Glomerular visceral epithelial cell (primary cell): ENCODE results near the gene TRPM5.
A peak's percentile ranks its signal among the peaks of the same experiment; 100 is the strongest.

Experiments used
- DNase-seq: peaks from one replicate; pipeline ENCODE4 v3.0.0-alpha.2; 2016; ENCODE audit errors: extremely low spot score

The TRPM5 gene

DNA sequence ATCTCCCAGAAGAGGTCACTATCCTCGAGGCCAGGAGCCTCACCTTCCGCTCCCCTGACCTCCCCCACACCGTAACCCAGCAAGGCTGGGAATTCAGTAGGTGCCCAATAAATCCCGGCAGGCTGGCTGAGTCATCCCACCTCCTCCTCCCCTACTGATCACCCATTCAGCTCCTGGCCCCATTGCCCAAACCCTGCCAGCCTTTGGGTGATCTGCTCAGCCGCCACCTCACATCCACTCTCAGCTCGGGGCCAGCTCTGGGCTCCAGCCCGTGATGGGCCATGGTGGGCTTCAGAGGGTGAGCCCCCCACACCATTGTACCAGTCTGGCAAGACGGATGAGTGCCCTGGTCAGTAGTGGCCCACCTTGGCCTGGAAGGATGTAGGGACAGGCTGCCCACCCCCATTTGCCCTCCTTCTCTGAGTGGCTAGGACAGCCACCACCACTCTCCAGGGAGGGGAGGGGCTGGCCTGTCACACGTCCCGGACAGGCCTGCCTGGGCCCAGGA is 8.2 kb downstream of the TRPM5 start:
- no peak for DNase-seq

DNA sequence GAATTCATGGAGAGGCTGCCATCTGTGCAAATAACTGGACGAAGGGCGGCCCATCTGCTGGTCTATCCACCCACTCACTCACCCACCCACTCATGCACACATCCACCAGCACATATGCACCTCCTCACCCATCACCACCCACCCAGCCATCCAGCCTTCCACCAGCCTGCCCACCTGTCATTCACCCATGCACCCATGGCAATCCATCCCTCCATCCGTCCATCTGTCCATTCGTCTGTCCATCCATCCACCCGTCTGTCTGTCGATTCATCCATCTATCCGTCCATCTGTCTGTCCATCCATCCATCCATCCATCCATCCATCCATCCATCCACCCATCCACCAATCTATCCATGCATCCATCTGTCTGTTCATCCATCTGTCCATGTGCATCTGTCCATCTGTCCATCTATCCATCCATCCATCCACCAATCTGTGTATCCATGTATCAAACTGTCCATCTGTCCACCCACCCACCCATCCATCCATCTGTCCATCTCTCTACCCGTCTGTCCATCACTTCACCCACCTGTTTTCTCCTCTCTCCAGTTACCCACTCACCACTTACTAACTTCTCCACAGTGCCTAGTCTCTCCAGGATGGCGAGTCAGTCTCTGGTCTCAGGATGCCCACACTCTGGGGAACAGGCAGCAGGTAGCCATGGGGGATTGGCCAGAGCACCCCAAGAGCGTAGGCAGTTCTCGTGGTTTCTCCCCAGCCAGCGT is 8.9 kb downstream of the TRPM5 start:
- DNase-seq: no peak

DNA sequence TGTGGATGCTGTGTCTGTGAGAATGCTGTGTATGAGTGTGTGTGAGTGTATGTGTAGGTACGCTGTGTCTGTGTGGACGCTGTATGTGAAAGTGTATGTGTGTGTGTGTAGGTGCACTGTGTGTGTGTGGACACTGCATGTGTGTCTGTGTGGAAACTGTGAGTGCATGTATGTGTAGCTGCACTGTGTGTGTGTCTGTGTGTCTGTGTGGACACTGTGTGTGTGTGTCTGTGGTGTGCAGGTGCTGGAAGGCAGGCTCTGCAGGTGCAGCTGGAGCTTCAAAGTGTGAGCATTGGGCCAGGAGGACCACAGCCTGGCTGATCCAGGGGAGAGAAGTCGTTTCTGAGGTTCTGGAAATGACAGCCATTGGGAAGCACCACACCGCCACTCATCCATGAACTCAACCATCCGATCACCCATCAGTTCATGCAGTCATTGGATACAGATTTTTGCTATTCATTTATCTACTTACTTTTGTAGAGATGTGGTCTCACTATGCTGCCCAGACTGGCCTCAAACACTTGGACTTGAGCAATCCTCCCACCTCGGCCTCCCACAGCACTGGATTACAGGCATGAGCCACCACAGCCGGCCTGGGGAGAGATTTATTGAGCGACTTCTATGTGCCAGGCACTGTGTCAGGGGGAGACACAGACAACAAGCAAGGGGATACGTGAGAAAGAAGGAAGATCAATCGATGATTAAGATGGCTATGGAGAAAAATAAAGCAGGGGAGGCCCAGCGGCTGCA is 9.6 kb downstream of the TRPM5 start:
- no peak for DNase-seq

DNA sequence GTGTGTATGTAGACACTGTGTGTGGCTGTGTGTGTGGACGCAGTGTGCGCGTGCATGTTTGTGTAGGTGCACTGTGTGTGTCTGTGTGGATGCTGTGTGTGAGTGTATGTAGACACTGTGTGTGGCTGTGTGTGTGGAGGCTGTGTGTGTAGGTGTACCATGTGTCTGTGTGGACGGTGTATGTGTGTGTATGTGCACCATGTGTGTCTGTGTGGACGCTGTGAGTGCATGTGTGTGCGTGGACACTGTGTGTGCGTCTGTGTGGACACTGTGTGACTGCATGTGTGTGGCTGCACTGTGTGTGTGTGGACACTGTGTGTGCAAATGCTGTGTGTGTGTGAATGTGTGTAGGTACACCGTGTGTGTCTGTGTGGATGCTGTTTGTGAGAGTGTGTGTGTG is 10.3 kb downstream of the TRPM5 start:
- DNase-seq: no peak

DNA sequence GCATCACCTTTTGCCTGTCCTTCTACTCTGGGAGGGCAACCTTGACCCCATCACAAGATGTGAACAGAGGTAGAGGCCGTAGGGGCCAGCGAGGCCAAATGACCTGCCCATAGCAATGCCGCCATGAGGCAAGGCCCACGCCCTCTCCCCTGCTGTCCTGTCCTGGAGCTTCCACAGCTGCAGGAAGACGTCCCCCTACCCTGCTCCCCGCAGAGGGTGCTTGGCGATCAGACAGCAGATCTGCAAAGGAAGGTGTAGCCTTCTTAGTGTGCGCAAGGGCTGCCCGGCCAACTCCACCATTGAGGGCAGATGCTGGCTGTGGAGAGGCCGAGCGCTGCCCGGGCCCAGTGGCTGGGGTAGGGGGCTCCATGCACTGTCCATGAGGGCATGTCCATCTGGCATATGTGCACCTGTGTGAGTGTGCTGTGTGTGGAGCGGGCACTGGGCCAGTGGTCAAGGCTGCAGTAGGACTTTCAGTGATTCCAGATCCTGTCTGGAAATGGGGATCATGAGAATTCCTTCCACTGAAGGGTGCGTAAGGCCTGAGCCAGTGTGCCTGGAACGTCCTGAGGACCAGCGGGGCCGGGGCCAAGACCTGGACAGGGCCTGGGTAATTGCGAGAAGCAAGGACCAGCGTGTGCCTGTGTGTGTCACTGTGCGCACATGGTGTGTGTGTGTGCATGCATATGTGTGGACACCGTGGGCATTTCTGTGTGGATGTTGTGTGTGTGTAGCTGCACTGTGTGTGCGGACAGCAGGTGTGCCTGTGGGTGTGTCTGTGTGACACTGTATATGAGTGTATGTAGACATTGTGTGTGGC is 11.0 kb downstream of the TRPM5 start:
- no peak for DNase-seq

DNA sequence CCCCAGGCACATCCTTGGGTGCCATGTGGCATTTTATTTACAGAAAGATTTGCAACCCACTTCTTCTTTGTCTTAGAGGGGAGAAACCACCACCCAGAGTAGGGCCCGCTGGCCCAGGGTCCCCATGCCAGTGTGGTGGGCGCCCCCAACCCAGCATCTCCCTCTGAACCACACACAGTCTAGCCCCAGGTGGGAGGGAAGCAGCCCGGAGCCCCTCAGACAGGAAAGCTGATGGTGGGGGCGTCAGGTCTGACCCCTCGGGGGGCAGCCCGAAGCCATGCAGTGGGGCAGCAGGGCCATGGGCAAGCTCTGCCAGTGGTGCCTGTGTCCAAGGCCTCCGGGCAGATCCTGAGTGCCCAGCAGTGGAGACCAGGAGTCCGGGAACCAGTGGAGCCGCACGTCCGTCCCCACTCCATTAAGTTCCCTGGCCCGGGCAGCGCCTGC is 11.7 kb downstream of the TRPM5 start:
- no peak for DNase-seq

DNA sequence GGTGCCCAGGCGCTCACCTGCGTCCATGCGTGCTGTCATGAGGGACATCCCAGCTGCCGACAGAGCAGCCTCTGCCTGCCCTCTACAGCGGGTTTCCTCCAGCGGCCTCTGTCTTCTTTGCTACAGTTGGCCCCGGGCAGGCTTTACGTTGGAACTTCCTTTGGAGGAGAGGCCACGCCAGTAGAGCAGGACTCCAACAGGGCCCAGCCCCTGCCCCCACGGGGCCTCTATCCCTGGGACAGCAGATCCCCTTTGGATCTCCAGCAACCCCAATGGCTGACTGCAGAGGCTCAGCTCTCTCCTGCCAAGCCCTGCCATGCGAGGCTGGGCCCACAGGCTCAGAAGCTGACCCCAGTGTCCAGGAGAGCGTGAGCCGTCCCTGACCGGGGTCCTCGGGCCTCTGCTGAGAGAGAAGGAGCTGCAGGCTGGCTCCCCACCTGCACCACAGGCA is 12.1 kb downstream of the TRPM5 start:
- DNase-seq: no peak

DNA sequence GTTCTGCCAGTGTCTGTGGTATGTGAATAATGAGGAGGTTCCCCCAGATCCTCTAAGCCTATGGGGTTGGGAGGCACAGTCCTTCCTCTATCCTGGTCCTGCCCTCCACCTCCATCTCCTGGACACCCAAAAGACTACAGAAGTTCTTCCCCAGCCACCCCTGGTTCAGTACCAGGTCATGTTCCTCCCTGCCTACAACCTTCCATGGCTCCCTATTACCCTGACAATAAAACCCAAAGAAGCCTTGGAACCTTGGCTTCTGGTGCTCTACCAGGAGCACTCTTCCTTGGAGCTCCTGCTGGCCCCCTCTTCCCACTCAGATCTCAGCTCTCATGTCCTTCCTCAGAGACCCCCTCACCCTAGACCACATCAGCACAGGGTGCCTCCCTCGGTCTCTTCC is 12.9 kb downstream of the TRPM5 start:
- DNase-seq: no peak

DNA sequence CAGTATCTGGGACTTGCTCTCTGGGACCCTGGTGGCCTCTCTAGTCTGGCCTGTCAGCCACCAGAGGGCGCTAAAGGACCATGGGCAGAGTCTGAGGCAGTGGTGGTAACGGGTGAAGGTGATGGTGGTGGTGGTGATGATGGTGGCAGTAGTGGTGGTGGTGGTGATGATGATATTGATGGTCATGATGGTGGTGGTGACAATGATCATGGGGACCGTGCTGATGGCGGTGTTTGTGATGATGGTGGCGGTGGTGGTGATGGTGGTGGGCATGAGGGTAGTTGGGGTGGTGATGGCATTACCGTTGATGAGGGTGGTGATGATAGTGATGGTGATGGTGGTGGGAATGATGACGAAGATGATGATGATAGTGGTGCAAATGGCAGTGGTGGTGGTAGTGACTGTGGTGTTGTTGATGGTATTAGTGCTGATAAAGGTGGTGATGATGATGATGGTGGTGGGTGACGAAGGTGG is 16.0 kb downstream of the TRPM5 start:
- DNase-seq: peak; percentile 36

DNA sequence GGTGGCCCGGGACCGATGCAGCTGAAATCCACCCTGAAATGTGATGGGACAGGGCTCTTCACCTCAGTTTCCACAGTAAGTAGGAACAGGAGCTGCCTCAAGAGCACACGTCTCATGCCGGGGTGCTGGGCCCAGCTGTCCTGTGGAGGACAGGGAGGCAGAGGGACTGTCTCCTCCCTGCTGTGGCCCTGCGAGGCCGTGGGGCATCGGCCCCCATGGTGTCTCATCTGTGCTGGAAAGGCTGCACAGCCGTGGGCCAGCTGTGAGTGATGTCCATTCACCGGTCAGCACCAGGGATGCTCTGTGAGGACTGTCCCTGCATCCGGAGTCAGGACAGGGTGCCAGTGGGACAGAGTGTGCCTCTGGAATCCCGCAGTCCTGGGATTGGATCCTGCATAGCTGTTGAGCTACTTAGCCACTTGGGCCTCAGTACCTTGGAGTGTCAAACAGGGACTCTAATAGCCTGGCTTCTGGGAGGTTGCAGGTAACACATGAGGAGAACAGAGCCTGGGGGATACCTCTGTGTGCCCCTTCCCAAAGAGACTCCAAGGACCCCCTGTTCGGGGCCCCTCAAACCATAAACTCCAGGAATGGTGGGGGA is 16.5 kb downstream of the TRPM5 start:
- DNase-seq: no peak

DNA sequence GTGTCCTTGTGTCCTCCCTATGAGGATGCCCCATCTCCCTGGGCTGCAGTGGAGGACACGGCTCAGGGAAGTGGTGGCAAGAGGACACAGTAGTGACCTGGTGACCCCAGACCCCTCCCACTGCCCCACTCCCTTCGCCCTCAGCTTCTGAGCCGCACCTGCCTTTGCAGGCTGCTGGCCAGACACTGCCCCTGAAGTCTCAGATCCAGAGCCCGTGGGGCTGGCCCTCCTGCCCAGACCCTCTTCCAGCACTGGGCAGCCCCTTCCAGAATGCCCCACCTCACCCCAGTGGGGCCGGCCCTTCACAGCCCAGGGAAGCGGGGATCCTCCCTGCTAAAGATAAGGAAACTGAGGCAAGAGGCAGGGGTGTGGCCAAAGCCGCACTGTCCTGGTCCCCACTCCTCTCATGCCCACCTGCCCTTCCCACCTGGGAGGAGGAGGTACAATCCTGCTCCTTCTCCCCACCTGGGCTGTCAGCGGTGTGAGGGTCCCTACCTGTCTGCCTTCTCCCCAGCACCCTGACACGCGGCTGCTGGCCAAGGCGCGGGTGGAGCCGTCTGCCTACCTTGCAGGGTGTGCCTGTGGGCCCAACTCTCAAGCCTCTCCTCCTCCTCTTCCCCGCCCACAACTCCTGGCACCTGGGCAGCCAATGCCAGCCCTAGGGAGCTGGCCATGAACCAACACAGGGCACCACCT is 17.3 kb downstream of the TRPM5 start:
- no peak for DNase-seq

DNA sequence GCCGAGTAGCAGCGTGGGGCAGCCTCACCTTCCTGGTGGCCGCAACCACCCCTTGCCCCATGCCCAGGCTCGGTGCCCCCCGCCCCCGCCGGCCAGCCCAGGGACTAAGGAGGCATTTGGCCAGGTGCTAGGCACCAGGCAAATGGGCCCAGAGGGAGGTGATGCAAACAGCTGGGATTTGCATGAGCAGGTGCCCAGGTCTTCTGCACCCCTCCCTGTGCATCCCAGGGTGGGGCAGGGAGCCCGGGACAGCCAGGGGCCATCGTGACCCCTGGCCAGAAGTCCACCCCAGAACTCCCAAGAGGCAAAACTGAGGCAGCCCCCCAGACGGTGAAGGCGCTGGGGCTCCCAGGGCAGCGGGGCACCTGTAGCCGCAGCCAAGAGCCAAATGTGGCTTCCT is 18.1 kb downstream of the TRPM5 start:
- no peak for DNase-seq

DNA sequence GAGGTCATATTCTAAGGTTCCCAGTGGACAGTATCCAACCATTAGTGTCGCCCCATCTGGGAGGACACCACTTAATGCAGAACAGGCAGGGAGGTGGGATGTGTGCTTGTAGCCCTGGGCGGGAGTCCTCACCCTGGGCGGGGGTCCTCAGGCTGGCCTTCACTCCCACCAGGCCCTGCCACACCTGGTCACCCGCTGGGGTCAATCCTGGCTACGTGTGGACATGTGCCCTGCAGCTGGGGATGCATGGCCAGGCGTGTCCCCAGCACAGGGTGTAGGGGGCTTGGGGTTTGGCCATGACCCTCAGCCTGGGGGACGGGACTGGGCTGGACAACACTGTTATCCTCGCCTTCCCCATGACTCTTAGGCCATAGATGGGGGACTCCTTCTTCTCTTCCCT is 18.8 kb downstream of the TRPM5 start:
- DNase-seq: no peak

DNA sequence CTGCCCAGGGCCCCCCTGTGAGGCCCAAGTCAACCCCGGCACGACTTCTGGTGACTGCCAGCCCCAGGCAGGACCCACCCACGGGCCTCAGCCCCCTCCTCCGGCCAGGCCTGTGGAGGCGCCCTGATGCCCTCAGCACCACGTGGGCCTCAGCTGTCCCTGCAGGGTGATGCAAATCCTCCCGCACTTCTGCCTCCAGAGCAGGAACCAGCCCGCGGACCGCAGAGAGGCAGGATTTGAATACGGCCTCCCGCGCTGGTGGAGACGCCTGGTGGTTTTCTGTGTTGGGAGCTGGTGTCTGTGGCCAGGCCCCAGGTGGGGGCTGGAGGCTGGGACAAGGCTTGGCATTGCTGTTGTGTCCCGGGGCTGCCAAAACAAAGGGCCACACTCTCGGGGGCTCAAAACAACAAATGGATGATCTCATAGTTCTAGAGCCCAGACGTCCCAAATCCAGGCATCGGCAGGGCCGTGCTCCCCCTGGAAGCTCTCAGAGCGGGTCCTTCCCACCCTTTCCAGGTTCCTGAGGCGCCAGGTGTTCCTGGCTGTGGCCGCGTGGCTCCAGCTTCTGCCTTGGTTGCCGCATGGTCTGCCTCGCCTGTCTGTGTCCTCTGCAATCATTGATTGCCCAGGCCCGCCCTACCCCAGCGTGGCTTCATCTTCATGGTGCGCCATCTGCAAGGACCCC is 19.4 kb downstream of the TRPM5 start:
- DNase-seq: no peak

DNA sequence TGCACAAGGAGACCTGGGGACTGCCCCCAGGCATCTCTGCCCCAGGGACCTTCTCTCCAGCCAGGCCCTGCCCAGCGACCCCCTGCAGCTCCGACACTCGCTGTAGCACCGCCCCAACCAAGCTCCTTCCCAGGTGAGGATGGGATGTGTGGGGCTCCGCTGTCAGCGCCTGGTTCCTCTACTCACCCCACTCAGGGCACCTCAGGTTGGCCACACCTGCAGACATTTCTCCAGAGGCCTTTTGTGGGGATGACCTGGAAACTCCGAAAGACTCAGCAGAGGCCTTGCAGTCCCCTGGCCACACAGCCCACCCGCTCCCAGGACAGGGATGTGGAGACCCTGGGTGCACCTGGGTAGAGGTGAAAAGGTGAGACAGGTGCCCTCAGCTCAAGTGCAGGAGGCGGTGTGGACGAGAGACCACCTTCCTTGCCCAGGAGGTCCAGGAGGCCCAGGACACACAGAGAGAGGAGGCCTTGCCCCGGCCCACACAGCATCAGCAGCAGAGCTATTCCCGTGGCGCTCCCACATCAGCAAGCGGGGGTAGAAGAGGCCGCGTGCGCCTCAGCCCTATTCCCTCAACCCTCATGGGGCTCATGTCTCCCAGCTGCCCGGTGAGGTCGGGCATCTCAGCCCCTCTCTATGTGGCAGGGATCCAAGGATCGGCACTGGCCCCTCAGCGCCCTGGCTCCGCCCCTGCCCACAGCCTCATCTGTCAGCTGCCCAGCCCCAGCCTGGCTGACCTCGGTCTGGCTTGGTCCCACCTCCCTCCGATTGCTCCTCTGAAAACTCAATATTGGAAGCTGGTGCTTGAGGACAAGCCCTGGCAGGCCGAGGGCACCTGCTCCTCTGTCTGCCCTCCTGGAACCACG is 20.9 kb downstream of the TRPM5 start:
- DNase-seq: no peak

DNA sequence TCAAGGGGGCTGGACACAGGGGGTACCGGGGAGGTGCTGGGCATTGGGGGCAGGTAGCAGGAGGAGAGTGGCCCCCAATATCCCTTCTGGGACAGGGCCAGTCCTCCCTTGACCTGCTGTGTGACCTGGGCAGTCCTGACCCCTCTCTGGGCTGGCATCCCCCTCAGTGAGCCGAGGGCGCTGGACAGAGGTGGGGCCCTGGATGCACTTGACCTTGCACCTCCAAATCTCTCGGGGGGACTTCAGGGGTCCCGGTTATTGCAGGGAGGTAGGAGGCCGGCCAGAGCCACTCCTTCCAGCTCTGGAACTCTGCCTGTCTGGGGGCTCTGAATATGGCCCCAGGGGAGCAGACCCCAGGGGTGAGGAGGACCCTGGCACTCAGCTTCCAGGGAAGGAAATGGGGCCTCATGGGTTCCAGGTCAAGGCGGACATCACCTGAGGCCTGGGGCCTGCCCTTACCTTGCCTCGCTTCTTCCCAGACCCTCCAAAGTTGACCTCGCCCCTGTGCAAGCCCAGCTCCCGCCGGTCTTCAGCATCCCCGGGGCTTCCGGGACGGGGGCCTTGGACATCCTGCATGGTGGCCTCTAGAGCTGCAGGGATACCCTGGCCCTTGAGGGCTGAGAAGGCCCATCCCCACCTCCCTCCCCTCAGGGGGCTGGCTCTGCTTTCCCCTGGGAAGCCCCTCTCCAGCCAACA is 21.7 kb downstream of the TRPM5 start:
- DNase-seq: no peak

DNA sequence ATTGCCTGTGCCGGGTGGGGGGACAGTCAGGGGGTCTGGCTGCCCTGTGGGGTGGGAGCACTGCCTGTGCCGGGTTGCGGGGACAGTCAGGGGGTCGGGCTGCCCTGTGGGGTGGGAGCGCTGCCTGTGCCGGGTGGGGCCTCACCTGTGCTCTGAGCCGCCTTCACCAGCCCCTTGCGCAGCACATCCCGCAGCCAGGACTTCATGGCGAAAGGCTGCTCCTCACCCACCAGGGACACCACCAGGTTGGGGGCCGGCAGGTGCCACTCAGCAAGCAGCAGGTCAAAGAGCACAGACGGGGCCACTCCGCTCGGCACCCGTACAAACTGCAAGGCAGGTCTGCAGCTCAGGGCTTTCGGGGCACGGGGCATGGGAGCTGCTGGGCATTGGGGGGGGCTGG is 22.3 kb downstream of the TRPM5 start:
- DNase-seq: no peak

DNA sequence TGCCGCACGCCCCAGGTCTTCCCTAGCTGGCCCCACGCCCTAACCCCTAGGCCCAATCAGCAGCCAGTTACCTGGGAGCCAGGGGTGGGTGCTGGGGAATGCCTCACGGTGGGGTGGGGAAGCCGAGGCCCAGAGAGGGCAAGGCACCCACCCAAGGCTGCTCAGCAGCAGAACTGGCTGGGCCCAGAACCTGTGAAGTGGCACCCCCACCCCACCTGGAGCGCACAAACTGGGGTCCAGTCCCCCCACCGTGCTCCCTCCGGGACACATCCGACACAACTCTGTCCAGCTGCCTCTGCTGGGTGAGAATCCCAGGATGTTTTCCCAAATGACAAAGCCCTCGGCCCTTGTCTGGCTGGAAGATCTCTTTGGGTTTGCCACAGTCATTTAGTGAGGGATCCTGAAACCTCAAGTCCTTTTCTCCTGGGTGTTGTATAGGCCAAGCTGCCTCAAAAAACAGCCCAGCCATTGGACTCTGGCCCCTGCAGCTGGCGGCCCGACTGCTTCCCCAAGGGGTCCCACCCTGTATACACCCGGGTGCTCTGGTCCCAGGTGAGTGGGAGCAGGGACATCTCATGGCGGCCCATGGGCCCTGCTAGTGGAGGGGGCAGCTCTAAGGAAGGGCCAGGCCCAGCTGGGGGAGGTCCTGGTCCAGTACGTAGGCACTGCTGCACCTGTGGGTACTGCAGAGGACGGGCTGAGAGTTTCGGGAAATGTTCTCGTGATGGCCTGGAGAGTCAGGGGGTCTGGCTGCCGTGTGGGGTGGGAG is 22.9 kb downstream of the TRPM5 start:
- DNase-seq: no peak
